ENCODE measurements around the gene TBC1D10A. TPM values are rescaled to one million over a fixed set of nuclear protein-coding genes. Genes with fewer than 3 reads are reported as not detected.

TBC1D10A gene
- total RNA-seq, 4 donors from 2014 or later = 28.4 to 44.7 (median 35.9) TPM

DNA sequence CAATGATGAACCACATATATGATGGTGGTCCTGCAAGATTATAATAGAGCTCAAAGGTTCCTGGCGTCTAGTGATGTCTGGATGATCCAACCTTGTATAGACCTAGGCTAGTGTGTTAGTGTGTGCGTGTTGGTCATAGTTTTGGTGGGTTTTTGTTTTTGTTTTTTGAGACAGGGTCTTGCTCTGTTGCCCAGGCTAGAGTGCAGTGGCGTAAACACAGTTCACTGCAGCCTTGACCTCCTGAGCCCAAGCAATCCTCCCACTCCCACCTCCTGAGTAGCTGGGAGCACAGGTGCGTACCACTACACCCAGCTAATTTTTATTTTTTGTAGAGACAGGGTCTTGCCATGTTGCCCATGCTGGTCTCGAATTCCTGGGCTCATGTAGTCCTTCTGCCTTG, 46.8 kb downstream of the TBC1D10A start:
- no peak for DNase-seq
- H3K9me3 ChIP-seq = no peaks in the 10 kb centered on the region
- H3K36me3 ChIP-seq = peaks cover 5 to 10% of the 10 kb centered on the region in 2 donors
- 90 to 98% methylated on average over 5 of the region's 5 CpGs for WGBS, 2 donors
- no peak for TF ChIP-seq POLR2A (IDR thresholded peaks at IDR 0.05)
- TF ChIP-seq, protein P1, sequence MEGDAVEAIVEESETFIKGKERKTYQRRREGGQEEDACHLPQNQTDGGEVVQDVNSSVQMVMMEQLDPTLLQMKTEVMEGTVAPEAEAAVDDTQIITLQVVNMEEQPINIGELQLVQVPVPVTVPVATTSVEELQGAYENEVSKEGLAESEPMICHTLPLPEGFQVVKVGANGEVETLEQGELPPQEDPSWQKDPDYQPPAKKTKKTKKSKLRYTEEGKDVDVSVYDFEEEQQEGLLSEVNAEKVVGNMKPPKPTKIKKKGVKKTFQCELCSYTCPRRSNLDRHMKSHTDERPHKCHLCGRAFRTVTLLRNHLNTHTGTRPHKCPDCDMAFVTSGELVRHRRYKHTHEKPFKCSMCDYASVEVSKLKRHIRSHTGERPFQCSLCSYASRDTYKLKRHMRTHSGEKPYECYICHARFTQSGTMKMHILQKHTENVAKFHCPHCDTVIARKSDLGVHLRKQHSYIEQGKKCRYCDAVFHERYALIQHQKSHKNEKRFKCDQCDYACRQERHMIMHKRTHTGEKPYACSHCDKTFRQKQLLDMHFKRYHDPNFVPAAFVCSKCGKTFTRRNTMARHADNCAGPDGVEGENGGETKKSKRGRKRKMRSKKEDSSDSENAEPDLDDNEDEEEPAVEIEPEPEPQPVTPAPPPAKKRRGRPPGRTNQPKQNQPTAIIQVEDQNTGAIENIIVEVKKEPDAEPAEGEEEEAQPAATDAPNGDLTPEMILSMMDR (IDR thresholded peaks at IDR 0.05) = no peak
- H3K27ac ChIP-seq = no peak overlapping the region
- H3K4me1 ChIP-seq = peaks cover 0 to 10% of the 10 kb centered on the region in 2 donors
- intact Hi-C loops (cut with DNase I) = no loop called here
- no peak overlapping the region for H3K4me3 ChIP-seq (replicated peaks in 1 of 3)
- H3K27me3 ChIP-seq = no peaks in the 10 kb centered on the region

GRCh38 chr22:30279046-30279788, 47.5 kb downstream of the TBC1D10A start:
- H3K36me3 ChIP-seq = peaks cover 0 to 2% of the 10 kb centered on the region in 2 donors
- WGBS, 2 donors = 87 to 92% methylated on average over 15 to 16 of the region's 16 CpGs
- H3K27me3 ChIP-seq = no peaks in the 10 kb centered on the region
- peaks cover 0 to 10% of the 10 kb centered on the region in 2 donors for H3K4me1 ChIP-seq
- TF ChIP-seq, protein P1 (IDR thresholded peaks at IDR 0.05) = no peak
- no peak for TF ChIP-seq POLR2A (IDR thresholded peaks at IDR 0.05)
- H3K4me3 ChIP-seq (replicated peaks in 1 of 3) = no peak overlapping the region
- H3K27ac ChIP-seq = no peak overlapping the region
- DNase-seq = no peak
- H3K9me3 ChIP-seq = no peaks in the 10 kb centered on the region
- intact Hi-C loops (cut with DNase I) = no loop called here

GRCh38 chr22:30277547-30278344, 49.0 kb downstream of the TBC1D10A start:
- 46 to 55% methylated on average over 12 to 14 of the region's 14 CpGs for WGBS, 2 donors
- Histone ChIP-seq H3K36me3 (no peaks in the 10 kb centered on the region), H3K9me3 (no peaks in the 10 kb centered on the region), H3K4me3 (replicated peaks in 1 of 3) (no peak overlapping the region), H3K4me1 (peaks cover 0 to 15% of the 10 kb centered on the region in 2 donors), H3K27ac (peak overlapping the region in 1 of 3 donors; percentile 41), H3K27me3 (no peaks in the 10 kb centered on the region)
- no peak for DNase-seq
- no peak for TF ChIP-seq POLR2A (IDR thresholded peaks at IDR 0.05)
- TF ChIP-seq, protein P1 (IDR thresholded peaks at IDR 0.05) = no peak
- intact Hi-C loops (cut with DNase I) = no loop called here

GRCh38 chr22:30276039-30276438, 50.7 kb downstream of the TBC1D10A start:
- Histone ChIP-seq H3K27ac (no peak overlapping the region), H3K9me3 (no peaks in the 10 kb centered on the region), H3K4me1 (peaks cover 0 to 15% of the 10 kb centered on the region in 2 donors), H3K27me3 (no peaks in the 10 kb centered on the region), H3K36me3 (no peaks in the 10 kb centered on the region), H3K4me3 (replicated peaks in 1 of 3) (no peak overlapping the region)
- 92 to 93% methylated on average over 7 to 8 of the region's 8 CpGs for WGBS, 2 donors
- no peak for TF ChIP-seq POLR2A (IDR thresholded peaks at IDR 0.05)
- TF ChIP-seq, protein P1 (IDR thresholded peaks at IDR 0.05) = no peak
- intact Hi-C loops (cut with DNase I) = no loop called here
- DNase-seq = no peak

- TF ChIP-seq POLR2A (IDR thresholded peaks at IDR 0.05) = no peak
- TF ChIP-seq, protein P1 (IDR thresholded peaks at IDR 0.05) = no peak
- H3K36me3 ChIP-seq = no peaks in the 10 kb centered on the region
- 62 to 72% methylated on average over 5 to 6 of the region's 8 CpGs for WGBS, 2 donors
- DNase-seq = no peak
- H3K4me3 ChIP-seq (replicated peaks in 1 of 3) = no peak overlapping the region
- intact Hi-C loops (cut with DNase I) = no loop called here
- peaks cover 0 to 15% of the 10 kb centered on the region in 2 donors for H3K4me1 ChIP-seq
- no peak overlapping the region for H3K27ac ChIP-seq
- no peaks in the 10 kb centered on the region for H3K27me3 ChIP-seq
- no peaks in the 10 kb centered on the region for H3K9me3 ChIP-seq
These were observed 51.1 kb downstream of the TBC1D10A start for GRCh38 chr22:30275625-30276024.
